SK-N-SH treated with all-trans-retinoic acid at 6 μM for 48 hours (cell line): ENCODE results near the gene GPS2.

Experiments
- ATAC-seq: fragments of 200-7000 bp; cut with Tn5 transposase; 3 replicates; pipeline ENCODE4 v1.9.1; 2020; ENCODE audit warnings: mild to moderate bottlenecking, moderate library complexity
- ARNTL ChIP-seq: fragments of 450-650 bp; formaldehyde crosslinking; IDR thresholded peaks from 2 replicates; pipeline ENCODE4 v1.5.0; 2020; ENCODE audit warnings: low read depth, mild to moderate bottlenecking, moderate library complexity, borderline replicate concordance
- BACH2 ChIP-seq: fragments of 250-450 bp; sonication (Bioruptor Pico); IDR thresholded peaks from 2 replicates; pipeline ENCODE4 v1.9.0; 2021; ENCODE audit warnings: mild to moderate bottlenecking, borderline replicate concordance
- CSDC2 ChIP-seq: fragments of 250-450 bp; sonication (Bioruptor Pico); IDR thresholded peaks from 2 replicates; pipeline ENCODE4 v1.5.0; 2020; ENCODE audit warnings: mild to moderate bottlenecking, moderate library complexity
- GLIS3 ChIP-seq: fragments of 250-450 bp; sonication (Bioruptor Pico); IDR thresholded peaks from 2 replicates; pipeline ENCODE4 v1.5.0; 2020; ENCODE audit warnings: mild to moderate bottlenecking, moderate library complexity
- ISL1 ChIP-seq: fragments of 250-450 bp; sonication (Bioruptor Pico); IDR thresholded peaks from 2 replicates; pipeline ENCODE4 v2.1.2; 2022; ENCODE audit warnings: mild to moderate bottlenecking, moderate library complexity
- OSR1 ChIP-seq: fragments of 250-450 bp; sonication (Bioruptor Pico); IDR thresholded peaks from 2 replicates; pipeline ENCODE4 v1.8.0; 2022; ENCODE audit warnings: moderate library complexity, mild to moderate bottlenecking, inconsistent platforms
- RARB ChIP-seq: fragments of 250-450 bp; sonication (Bioruptor Pico); IDR thresholded peaks from 2 replicates; pipeline ENCODE4 v1.8.0; 2021; ENCODE audit warnings: mild to moderate bottlenecking, moderate library complexity
- TOX ChIP-seq: fragments of 250-450 bp; sonication (Bioruptor Pico); IDR thresholded peaks from 2 replicates; pipeline ENCODE4 v1.8.0; 2021; ENCODE audit warnings: mild to moderate bottlenecking, moderate library complexity, borderline replicate concordance
- ZFP3 ChIP-seq: fragments of 250-450 bp; sonication (Bioruptor Pico); IDR thresholded peaks from 2 replicates; pipeline ENCODE4 v1.5.0; 2020; ENCODE audit warnings: mild to moderate bottlenecking, moderate library complexity
- ZFP30 ChIP-seq: fragments of 450-650 bp; formaldehyde crosslinking; IDR thresholded peaks from 2 replicates; pipeline ENCODE4 v1.5.0; 2022; ENCODE audit warnings: mild to moderate bottlenecking, moderate library complexity
- ZNF70 ChIP-seq: fragments of 450-650 bp; formaldehyde crosslinking; IDR thresholded peaks from 2 replicates; pipeline ENCODE4 v1.5.0; 2020; ENCODE audit warnings: mild to moderate bottlenecking, moderate library complexity
- ZNF8 ChIP-seq: fragments of 450-650 bp; formaldehyde crosslinking; IDR thresholded peaks from 2 replicates; pipeline ENCODE4 v1.5.0; 2020; ENCODE audit warnings: mild to moderate bottlenecking, moderate library complexity
- TF ChIP-seq, protein P1 (sequence below): fragments of 250-450 bp; sonication (Bioruptor Pico); IDR thresholded peaks from 2 replicates; pipeline ENCODE4 v1.5.1; 2021; ENCODE audit warnings: mild to moderate bottlenecking, moderate library complexity
- TF ChIP-seq, protein P2 (sequence below): fragments of 250-450 bp; sonication (Bioruptor Pico); IDR thresholded peaks from 2 replicates; pipeline ENCODE4 v1.5.1; 2020; ENCODE audit warnings: low read depth, mild to moderate bottlenecking, moderate library complexity
- TF ChIP-seq, protein P3 (sequence below): fragments of 250-450 bp; sonication (Bioruptor Pico); IDR thresholded peaks from 2 replicates; pipeline ENCODE4 v1.8.0; 2020; ENCODE audit warnings: mild to moderate bottlenecking, moderate library complexity, borderline replicate concordance
- TF ChIP-seq, protein P4 (sequence below): fragments of 250-450 bp; sonication (Bioruptor Pico); IDR thresholded peaks from 2 replicates; pipeline ENCODE4 v1.8.0; 2021; ENCODE audit warnings: low read depth, mild to moderate bottlenecking, moderate library complexity, borderline replicate concordance
- TF ChIP-seq, protein P5 (sequence below): fragments of 250-450 bp; sonication (Bioruptor Pico); IDR thresholded peaks from 2 replicates; pipeline ENCODE4 v1.5.0; 2020; ENCODE audit warnings: mild to moderate bottlenecking, moderate library complexity

Gene GPS2

DNA sequence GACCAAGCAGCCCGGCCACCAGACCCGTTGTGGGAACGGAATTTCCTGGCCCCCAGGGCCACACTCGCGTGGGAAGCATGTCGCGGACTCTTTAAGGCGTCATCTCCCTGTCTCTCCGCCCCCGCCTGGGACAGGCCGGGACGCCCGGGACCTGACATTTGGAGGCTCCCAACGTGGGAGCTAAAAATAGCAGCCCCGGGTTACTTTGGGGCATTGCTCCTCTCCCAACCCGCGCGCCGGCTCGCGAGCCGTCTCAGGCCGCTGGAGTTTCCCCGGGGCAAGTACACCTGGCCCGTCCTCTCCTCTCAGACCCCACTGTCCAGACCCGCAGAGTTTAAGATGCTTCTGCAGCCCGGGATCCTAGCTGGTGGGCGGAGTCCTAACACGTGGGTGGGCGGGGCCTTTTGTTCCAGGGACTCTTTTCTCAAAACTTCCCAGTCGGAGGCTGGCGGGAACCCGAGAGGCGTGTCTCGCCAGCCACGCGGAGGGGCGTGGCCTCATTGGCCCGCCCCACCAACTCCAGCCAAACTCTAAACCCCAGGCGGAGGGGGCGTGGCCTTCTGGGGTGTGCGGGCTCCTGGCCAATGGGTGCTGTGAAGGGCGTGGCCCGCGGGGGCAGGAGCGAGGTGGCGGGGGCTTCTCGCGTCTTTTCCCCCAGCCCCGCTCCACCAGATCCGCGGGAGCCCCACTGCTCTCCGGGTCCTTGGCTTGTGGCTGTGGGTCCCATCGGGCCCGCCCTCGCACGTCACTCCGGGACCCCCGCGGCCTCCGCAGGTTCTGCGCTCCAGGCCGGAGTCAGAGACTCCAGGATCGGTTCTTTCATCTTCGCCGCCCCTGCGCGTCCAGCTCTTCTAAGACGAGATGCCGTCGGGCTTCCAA is 33.8 kb downstream of the GPS2 start, which contains the start of gene SLC2A4 (continued):
- TF ChIP-seq, protein P1, sequence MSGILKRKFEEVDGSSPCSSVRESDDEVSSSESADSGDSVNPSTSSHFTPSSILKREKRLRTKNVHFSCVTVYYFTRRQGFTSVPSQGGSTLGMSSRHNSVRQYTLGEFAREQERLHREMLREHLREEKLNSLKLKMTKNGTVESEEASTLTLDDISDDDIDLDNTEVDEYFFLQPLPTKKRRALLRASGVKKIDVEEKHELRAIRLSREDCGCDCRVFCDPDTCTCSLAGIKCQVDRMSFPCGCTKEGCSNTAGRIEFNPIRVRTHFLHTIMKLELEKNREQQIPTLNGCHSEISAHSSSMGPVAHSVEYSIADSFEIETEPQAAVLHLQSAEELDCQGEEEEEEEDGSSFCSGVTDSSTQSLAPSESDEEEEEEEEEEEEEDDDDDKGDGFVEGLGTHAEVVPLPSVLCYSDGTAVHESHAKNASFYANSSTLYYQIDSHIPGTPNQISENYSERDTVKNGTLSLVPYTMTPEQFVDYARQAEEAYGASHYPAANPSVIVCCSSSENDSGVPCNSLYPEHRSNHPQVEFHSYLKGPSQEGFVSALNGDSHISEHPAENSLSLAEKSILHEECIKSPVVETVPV (CRISPR knock-in tag), result no peak
- TF ChIP-seq ISL1 (CRISPR knock-in tag), result no peak
- TF ChIP-seq, all 23 proteins: peak for 0

DNA sequence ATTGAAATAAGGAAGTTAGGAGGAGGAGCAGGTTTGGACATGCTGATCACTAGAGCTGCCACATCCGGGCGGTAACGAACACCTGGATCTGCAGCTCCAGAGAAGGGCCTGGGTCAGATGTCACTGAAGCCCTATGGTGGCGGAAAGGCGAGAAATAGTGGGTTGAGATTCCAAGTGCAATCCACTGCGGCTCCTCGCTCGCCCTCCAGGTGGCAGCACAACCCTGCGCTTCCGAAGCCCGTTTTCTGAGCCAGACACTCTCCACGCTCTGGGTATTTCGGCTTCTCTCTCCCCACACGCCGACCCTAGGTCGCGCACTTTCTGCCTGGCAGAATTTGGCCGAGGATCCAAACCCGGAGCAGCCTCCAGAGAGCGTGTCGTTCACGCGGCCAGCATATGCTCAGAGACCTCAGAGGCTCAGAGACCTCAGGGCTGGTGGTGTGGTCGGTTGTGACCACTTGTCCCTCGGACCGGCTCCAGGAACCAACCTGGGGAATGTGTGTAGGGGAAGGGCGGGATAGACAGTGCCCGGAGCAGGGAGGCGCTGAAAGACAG is 34.6 kb downstream of the GPS2 start:
- peak; percentile 92 for ATAC-seq
- TF ChIP-seq, protein P2, sequence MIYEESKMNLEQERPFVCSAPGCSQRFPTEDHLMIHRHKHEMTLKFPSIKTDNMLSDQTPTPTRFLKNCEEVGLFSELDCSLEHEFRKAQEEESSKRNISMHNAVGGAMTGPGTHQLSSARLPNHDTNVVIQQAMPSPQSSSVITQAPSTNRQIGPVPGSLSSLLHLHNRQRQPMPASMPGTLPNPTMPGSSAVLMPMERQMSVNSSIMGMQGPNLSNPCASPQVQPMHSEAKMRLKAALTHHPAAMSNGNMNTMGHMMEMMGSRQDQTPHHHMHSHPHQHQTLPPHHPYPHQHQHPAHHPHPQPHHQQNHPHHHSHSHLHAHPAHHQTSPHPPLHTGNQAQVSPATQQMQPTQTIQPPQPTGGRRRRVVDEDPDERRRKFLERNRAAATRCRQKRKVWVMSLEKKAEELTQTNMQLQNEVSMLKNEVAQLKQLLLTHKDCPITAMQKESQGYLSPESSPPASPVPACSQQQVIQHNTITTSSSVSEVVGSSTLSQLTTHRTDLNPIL, result no peak
- TF ChIP-seq, protein P1 (CRISPR knock-in tag), result no peak
- TF ChIP-seq RARB (CRISPR knock-in tag) (no peak), OSR1 (CRISPR knock-in tag) (no peak), TOX (CRISPR knock-in tag) (no peak), CSDC2 (no peak)
- TF ChIP-seq, protein P3, sequence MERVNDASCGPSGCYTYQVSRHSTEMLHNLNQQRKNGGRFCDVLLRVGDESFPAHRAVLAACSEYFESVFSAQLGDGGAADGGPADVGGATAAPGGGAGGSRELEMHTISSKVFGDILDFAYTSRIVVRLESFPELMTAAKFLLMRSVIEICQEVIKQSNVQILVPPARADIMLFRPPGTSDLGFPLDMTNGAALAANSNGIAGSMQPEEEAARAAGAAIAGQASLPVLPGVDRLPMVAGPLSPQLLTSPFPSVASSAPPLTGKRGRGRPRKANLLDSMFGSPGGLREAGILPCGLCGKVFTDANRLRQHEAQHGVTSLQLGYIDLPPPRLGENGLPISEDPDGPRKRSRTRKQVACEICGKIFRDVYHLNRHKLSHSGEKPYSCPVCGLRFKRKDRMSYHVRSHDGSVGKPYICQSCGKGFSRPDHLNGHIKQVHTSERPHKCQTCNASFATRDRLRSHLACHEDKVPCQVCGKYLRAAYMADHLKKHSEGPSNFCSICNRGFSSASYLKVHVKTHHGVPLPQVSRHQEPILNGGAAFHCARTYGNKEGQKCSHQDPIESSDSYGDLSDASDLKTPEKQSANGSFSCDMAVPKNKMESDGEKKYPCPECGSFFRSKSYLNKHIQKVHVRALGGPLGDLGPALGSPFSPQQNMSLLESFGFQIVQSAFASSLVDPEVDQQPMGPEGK (CRISPR knock-in tag), result no peak
- TF ChIP-seq, protein P4, sequence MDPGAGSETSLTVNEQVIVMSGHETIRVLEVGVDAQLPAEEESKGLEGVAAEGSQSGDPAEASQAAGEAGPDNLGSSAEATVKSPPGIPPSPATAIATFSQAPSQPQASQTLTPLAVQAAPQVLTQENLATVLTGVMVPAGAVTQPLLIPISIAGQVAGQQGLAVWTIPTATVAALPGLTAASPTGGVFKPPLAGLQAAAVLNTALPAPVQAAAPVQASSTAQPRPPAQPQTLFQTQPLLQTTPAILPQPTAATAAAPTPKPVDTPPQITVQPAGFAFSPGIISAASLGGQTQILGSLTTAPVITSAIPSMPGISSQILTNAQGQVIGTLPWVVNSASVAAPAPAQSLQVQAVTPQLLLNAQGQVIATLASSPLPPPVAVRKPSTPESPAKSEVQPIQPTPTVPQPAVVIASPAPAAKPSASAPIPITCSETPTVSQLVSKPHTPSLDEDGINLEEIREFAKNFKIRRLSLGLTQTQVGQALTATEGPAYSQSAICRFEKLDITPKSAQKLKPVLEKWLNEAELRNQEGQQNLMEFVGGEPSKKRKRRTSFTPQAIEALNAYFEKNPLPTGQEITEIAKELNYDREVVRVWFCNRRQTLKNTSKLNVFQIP (CRISPR knock-in tag), result no peak
- TF ChIP-seq, all 23 proteins: peak for 0

DNA sequence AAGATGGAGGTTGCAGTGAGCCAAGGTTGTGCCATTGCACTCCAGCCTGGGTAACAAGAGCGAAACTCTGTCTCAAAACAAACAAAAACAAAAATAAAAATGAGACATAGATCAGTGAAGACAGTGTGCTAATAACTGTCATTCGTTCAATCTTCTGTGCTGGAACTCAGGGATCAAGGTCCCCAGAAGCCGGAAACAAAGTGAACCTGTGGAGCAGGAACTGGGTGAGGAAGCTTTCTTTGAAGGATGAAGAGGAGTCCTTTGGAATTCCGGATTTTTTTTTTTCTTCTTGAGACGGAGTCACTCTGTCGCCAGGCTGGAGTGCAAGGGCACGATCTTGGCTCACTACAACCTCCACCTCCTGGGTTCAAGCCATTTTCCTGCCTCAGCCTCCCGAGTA is 35.7 kb downstream of the GPS2 start:
- TF ChIP-seq ARNTL (CRISPR knock-in tag) (no peak), ZNF70 (CRISPR knock-in tag) (no peak)
- ATAC-seq, result no peak

DNA sequence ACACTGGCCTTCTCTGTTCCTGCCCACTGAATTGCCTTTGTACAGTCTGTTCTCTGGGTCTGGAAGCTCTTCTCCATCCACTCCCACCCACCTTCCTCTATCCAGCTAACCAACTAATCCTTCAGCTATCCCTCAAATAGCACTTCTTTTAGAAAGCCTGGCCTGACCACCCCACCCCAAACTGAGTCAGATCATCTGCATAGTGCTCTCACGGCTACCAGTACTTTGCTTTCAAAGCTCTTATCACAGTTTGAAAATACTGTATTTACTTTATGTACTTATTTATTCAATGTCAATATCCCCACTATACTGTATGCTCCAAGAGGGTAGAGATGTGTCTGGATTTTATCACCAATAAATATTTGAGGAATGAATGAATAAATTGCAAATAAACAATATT is 48.4 kb downstream of the GPS2 start:
- no peak for ATAC-seq
- no peak for TF ChIP-seq TOX (CRISPR knock-in tag)
- TF ChIP-seq, protein P4 (CRISPR knock-in tag), result no peak
- no peak for TF ChIP-seq ZNF8 (CRISPR knock-in tag)
- TF ChIP-seq ZFP30, result no peak
- no peak for TF ChIP-seq ZNF70 (CRISPR knock-in tag)
- TF ChIP-seq, all 23 proteins: peak for 0

DNA sequence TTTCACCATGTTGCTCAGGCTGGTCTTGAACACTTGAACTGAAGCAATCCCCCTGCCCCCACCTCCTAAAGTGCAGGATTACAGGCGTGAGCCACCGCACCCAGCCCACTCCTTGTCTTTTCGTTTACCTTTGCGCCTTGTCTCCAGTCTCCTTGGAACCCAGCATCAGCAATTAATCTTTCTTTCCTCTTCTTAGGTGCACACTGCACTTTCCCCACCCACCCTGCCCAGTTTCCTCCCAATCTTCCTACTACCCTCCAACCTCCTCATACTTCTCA is 51.4 kb downstream of the GPS2 start:
- no peak for ATAC-seq
- TF ChIP-seq BACH2 (CRISPR knock-in tag), result no peak
- no peak for TF ChIP-seq RARB (CRISPR knock-in tag)
- no peak for TF ChIP-seq OSR1 (CRISPR knock-in tag)
- TF ChIP-seq, protein P3 (CRISPR knock-in tag), result no peak
- TF ChIP-seq ZNF8 (CRISPR knock-in tag), result no peak
- TF ChIP-seq GLIS3 (CRISPR knock-in tag), result no peak
- TF ChIP-seq ARNTL (CRISPR knock-in tag), result no peak
- TF ChIP-seq ZFP3 (CRISPR knock-in tag), result no peak
- TF ChIP-seq CSDC2, result no peak
- TF ChIP-seq, protein P5, sequence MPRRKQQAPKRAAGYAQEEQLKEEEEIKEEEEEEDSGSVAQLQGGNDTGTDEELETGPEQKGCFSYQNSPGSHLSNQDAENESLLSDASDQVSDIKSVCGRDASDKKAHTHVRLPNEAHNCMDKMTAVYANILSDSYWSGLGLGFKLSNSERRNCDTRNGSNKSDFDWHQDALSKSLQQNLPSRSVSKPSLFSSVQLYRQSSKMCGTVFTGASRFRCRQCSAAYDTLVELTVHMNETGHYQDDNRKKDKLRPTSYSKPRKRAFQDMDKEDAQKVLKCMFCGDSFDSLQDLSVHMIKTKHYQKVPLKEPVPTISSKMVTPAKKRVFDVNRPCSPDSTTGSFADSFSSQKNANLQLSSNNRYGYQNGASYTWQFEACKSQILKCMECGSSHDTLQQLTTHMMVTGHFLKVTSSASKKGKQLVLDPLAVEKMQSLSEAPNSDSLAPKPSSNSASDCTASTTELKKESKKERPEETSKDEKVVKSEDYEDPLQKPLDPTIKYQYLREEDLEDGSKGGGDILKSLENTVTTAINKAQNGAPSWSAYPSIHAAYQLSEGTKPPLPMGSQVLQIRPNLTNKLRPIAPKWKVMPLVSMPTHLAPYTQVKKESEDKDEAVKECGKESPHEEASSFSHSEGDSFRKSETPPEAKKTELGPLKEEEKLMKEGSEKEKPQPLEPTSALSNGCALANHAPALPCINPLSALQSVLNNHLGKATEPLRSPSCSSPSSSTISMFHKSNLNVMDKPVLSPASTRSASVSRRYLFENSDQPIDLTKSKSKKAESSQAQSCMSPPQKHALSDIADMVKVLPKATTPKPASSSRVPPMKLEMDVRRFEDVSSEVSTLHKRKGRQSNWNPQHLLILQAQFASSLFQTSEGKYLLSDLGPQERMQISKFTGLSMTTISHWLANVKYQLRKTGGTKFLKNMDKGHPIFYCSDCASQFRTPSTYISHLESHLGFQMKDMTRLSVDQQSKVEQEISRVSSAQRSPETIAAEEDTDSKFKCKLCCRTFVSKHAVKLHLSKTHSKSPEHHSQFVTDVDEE (CRISPR knock-in tag), result no peak
